OCI-LY7 (cell line): ENCODE results near the gene IL17RA.

ENCODE experiments used
- CTCF ChIP-seq: fragments of 200-600 bp; sonication (generic); conservative IDR thresholded peaks from 2 replicates; pipeline ENCODE4 v1.5.1; 2014; ENCODE audit warnings: mild to moderate bottlenecking, antibody characterized with exemption, low read length, moderate library complexity, mixed read lengths
- EZH2phosphoT487 ChIP-seq: fragments of 200-600 bp; sonication (generic); IDR thresholded peaks from 2 replicates; pipeline ENCODE4 v1.6.1; 2018; ENCODE audit warnings: low read depth, borderline replicate concordance, mild to moderate bottlenecking, mixed run types, antibody characterized with exemption, low read length, moderate library complexity, mixed read lengths

DNA sequence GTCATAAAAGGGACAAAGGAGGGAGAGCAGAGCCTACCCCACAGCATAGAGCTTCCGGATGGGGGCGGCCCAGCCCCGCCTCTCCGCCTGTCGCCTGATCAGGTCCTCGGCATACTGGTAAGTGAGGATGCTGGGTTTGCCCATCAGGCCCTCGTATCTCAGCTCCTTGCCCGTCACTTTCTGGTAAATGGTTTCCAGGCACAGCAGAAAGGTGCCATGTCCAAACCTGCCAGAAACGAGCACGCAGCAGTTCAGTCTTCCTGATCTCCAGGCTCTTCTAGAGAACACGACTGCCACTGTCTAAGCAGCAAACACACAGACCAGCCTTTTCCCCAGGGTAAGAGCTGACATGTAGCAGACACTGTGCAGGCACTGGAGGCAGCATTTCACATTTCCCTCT lies 53.7 kb downstream of the IL17RA start:
- TF ChIP-seq CTCF (no peak), EZH2phosphoT487 (no peak)
